ENCODE measurements around the gene ANKZF1.

GRCh38 chr2:219279916-219280516 is 50.4 kb downstream of the ANKZF1 start:
- TF ChIP-seq HDAC2 (IDR thresholded peaks at IDR 0.05; ENCODE audit: borderline replicate concordance in 1 of 2, low read depth in 2 of 2, low read length in 2 of 2) (no peak), CTCF (IDR thresholded peaks at IDR 0.05; ENCODE audit: control extremely low read depth in 1 of 3, insufficient read depth in 1 of 3, low read depth in 1 of 3, low read length in 3 of 3) (no peak), SP2 (IDR thresholded peaks at IDR 0.05; ENCODE audit: low read length) (no peak), POLR2AphosphoS5 (IDR thresholded peaks at IDR 0.05; ENCODE audit: low read depth, low read length) (no peak), CBX5 (IDR thresholded peaks at IDR 0.05; ENCODE audit: low read depth, low read length) (no peak), RNF2 (IDR thresholded peaks at IDR 0.05; ENCODE audit: borderline replicate concordance, low read depth, low read length, missing control alignments, poor library complexity, severe bottlenecking) (no peak), EZH2 (IDR thresholded peaks at IDR 0.05; ENCODE audit: low read depth, low read length, severe bottlenecking) (no peak), EP300 (IDR thresholded peaks at IDR 0.05; ENCODE audit: borderline replicate concordance in 1 of 2, low read depth in 2 of 2, low read length in 2 of 2) (no peak), NANOG (IDR thresholded peaks at IDR 0.05; ENCODE audit: insufficient read depth, low read depth, low read length, poor library complexity, severe bottlenecking) (no peak), RAD21 (IDR thresholded peaks at IDR 0.05 in 1 of 2, conservative IDR thresholded peaks at IDR 0.05 in 1 of 2; ENCODE audit: low read depth in 2 of 2, low read length in 2 of 2) (no peak), CREB1 (IDR thresholded peaks at IDR 0.05) (no peak)
- TF ChIP-seq, protein P1, sequence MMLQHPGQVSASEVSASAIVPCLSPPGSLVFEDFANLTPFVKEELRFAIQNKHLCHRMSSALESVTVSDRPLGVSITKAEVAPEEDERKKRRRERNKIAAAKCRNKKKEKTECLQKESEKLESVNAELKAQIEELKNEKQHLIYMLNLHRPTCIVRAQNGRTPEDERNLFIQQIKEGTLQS (IDR thresholded peaks at IDR 0.05; ENCODE audit: insufficient read depth, low read depth, low read length), result no peak
- TF ChIP-seq, protein P2, sequence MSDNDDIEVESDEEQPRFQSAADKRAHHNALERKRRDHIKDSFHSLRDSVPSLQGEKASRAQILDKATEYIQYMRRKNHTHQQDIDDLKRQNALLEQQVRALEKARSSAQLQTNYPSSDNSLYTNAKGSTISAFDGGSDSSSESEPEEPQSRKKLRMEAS (IDR thresholded peaks at IDR 0.05), result no peak
